Superior temporal gyrus (tissue), 1 donor: ENCODE measurements around the gene TLX1.

Source experiments
- DNase-seq: peaks from one replicate; pipeline ENCODE4 v3.0.0-alpha.2; 2016; ENCODE audit errors: extremely low spot score

Gene TLX1

DNA sequence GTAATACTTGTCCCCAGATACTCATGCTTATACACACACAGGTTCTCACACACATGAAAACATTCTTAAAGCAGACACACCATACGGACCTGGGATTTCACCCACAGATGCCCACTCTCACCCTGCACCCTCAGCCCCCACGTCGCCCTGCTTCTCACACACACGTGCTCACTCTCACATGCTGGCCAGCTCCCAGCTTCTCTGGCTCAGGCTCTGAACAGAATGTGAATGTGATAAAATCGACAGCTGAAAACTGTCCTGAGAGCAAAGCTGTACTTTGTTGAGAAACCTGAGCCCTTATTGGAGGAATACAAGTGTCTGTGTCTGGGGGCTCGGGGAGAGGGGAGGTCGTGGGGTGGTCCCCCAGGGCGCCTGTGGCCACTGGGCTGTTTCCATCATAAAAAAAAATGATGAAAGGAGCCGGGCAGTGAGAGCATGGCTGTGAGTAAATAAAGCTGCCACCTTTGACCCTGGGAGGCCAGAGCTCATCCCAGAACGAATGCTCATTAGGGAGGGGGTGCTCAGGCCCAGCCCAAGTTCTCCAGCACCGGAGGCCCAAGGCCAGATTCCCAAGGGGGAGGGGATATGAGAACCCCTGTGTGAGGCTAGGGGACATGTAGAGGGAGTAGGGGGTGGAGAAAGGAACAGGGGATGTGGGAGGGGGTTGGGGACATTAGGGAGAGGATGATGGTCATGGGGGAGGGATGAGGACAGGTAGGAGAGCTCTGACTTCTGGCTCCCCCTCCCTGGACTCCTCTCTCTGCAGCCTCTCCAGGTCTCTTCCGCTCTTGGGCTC, 18.1 kb upstream of the TLX1 start:
- DNase-seq = no peak

DNA sequence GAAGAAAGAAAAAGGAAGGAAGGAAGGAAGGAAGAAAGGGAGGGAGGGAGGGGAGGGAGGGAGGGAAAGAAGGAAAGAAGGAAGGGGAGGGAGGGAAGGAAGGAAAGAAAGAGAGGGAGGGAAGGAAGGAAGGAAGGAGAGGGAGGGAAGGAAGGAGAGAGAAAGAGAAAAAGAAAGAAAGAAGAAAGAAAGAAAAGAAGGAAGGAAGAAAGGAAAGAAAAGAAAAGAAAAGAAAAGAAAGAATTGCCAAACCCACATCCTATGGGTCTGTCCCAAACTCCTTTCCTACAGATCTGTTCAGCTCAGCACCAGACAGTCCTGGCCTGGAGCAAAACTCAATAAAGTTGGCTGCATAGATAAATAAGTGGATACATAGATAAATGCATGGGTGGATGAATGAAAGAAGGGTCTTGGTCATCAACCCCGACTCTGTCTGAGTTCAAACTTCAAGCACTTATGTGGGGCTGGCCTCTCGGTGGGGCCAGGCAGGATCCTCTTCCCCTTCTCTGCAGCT, 17.2 kb upstream of the TLX1 start:
- no peak for DNase-seq

DNA sequence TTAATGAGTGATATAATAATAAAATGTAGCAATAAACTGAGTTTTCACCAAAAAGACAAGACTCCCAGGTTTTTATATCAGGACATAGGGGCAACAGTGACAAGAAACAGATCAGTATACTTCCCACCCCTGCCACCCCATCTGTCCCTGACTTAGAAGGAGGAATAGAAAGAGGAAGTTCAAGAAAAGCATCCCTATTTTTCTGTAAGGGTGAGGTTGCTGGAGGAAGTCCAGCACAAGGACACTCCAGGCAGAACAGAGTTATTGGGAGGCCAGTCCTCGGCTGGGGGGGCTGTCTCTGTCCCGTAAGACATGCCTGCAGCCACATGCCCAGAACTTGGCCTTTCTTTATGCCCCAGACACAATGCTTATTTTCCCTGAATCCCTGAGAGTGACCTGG, 16.5 kb upstream of the TLX1 start:
- no peak for DNase-seq

DNA sequence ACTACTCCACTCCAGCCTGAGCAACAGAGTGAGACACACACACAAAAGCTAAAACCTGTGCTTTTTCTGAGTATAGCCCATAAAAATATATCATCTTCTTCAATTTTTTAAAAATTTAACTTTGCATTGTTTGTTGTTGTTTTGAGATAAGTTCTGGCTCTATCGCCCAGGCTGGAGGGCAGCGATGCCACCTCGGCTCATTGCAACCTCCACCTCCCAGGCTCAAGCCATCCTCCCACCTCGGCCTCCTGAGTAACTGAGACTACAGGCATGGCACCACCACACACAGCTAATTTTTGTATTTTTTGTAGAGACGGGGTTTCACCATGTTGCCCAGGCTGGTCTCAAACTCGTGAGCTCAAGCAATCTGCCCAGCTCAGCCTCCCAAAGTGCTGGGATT, 14.3 kb upstream of the TLX1 start:
- DNase-seq = no peak

DNA sequence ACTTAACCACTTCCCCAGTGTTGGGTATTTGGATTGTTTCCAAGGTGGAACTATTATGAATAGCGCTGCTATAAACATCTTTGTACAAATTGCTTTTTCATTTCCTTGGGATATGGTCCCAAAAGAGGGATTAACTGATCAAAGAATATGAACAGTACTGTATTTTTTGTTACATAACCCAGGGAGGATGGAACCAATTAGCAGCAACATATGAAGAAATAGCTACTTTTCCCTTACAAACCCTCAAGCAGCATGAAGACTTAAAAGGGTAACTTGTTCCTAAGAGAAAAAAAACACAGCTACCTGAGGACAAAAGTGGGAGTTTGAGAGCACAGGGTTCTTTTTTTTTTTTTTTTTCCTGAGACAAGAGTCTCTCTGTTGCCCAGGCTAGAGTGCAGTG, 13.1 kb upstream of the TLX1 start:
- DNase-seq = no peak

DNA sequence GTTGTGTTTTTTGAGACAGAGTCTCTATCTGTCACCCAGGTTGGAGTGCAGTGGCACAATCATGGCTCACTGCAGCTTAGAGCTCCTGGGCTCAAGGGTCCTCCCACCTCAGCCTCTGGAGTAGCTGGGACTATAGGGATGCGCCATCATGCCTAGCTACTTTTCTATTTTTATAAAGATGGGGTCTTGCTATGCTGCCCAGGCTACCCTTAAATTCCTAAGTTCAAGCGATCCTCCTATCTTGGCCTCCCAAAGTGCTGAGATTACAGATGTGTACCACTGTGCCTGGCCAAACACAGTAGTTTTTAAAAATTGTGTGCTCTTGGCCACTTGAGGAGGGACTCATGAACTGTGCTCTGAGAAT, 10.6 kb upstream of the TLX1 start:
- no peak for DNase-seq

DNA sequence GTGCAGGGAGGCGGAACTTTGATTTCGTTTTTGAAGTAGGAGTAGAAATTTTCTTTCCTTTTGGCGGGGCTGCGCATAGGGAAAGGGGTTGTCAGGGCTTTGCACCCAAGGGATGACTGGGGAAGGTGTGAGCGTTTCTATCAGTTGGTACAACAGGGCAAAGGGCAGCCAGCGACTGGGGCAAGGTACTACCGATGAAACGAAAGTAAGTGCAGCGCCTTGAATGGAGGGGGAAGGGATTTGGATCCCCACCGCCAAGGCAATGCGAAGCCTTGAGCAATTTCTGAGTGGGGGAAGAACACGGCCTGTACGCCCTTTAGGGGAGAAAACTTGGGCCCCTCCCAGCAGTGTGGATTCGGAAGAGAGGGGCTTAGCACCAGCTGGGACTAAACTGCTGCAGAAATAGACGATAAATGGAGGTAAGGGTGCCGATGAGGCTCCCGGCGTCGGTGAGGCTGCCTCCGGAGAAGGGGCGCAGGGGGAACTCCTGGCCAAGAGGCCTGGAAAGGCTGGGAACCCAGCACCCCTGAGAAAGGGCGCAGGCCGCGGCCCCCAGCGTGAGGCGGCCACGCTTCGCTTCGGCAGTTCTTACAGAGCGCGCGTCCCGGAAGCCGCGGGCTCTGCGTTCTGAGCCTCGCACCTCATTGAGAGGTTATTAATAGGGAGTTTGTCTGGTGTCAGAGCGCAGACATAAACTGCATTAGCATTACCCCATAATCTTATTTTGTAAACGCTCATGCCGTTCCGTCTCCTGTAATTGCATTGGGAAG, 10.0 kb upstream of the TLX1 start:
- DNase-seq = no peak

DNA sequence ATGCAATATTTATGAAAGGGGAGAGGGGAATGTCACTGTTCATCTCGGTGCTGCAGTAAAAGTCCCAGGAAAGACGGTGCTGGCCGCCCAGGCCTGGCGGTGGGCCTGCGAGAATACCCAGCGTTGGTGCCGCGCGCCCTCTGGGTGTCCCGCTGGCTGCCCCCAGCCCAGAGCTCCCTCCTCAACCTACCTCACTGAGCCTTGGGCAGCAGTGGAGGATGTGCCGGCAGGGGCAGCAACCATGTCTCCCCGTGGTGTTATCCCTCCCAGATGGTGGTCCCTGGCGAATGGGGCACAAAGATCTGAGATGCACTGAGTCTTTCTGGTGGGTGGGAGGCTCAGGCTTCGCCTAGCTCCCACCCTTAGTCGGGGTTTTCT, 9.5 kb upstream of the TLX1 start:
- DNase-seq = no peak

DNA sequence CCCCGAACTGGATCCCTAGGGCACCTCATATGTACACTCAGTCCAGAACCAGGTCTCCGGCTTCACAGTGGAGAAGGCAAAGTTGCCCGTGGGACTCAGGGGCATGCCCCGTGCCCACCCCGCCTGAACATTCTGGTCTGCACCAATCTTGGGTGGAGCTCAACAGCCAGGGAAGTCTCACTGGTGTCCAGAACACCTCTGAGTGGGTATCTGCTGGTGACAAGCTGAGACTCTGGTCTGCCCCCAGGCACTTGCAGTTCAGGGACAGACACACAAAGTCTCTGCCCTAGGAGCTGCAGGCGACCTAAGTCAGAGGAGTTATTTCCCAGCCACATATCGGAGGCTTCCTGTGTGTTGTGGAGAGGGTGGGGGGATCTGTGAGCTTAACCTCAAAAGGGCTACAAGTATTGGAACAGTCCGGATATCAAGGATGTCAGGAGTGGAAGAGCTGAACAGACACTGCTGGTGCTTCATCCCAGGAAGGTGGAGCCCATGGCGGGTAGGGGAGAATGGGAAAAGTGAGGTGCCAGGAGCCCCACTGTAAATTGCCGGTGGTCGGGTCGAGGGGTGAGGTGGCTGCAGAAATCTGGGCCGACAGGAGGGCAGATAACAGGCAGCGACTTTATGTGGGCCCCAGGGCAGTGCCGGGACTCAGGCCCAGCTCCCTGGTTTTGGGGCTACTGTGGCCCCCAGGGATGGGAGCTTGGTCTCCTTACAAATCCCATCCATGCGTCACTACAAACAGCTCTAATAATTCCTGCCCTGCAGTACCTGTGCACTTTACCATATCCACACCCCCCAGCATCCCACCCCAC, 8.6 kb upstream of the TLX1 start:
- DNase-seq = no peak

DNA sequence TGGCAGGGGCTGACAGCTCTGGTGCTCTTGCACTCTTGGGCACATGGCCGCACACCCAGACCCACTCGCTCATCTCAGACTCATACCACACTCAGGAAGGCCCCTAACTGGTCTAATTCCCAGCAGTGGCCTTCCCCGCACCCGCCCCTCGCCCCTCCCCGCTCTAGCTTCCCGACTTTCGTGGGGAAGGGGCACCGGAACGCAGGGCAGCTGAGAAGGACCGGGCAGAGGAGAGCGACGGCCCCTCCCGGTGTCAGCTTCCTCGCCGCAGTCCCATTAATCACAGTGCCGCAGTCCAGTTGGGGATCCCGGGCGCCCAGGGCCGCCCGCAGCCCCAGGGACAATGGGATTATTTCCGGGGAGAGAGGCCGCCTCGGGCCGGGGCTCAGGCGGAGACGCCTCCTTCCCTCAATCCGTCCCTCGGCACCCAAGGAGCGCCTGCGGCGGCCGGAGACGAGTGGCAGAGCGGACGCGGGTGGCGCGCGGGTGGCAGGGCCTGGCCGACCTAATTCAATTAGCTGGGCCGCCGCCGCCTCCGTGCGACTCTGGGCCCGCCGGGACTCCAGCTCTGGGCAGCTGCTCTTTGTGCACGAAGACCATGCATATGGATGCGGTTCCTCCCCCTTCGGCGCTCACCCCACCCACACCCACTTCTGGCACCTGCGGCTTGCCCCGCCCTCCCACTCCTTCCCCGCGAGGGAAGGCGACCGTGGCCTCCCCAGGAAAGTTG, 7.8 kb upstream of the TLX1 start:
- no peak for DNase-seq

DNA sequence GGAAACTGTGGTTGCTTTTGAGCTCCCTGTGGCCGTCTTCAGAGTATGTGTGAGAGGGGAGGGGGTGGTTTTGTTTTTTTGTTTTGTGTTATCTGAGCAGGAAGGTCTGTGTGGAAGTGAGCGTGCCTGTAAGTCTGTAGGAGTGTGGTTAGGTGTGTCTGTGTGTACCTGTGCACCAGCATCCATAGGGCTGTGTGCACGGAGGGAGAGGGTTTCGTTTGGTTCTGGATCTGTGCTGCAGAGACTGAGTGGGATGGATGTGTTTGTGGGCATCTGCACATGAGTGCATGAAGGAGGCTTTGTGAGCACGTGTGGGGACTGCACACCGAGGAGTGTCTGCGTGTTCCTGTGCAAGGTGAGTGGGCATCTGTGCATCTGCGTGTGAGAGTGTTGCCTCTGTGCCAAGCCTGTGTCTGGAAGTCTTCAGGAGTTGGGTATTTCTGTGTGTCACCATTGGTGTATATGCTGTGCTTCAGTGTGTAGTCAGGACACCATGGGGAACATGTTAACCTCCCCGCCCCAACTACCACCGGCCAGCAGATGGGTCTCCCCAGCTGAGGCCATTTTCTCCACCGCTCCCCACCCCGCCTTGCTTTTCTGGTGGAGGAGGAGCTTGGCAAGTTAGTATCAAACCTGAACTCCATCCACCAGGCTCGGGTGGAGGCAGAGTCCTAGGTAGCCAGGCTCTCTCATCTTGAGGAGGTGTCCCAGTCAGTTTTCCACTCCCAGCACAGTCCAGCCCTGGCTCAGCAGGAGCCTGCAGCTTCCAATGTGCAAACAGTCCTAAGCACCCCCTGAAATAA, 7.1 kb upstream of the TLX1 start:
- no peak for DNase-seq

DNA sequence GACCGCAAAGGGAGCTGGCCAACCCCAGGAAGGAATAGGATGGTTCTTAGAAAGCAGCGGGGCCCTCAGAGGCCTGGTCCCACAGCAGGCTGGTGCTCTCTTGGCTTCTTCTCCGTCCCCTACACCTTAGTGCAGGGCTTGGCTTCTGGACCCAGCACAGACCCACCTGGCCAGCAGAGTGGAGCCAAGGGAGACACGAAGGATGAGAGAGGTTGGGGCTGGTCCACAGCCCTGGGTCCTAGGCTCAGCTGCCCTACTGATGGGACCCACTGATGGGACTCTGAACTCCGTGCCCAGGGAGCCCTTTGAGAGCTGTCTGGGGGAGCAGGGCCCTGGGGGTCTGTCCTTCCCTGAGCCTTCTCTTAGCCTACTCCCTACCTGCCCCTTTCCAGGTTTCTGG, 6.2 kb upstream of the TLX1 start:
- DNase-seq = no peak

DNA sequence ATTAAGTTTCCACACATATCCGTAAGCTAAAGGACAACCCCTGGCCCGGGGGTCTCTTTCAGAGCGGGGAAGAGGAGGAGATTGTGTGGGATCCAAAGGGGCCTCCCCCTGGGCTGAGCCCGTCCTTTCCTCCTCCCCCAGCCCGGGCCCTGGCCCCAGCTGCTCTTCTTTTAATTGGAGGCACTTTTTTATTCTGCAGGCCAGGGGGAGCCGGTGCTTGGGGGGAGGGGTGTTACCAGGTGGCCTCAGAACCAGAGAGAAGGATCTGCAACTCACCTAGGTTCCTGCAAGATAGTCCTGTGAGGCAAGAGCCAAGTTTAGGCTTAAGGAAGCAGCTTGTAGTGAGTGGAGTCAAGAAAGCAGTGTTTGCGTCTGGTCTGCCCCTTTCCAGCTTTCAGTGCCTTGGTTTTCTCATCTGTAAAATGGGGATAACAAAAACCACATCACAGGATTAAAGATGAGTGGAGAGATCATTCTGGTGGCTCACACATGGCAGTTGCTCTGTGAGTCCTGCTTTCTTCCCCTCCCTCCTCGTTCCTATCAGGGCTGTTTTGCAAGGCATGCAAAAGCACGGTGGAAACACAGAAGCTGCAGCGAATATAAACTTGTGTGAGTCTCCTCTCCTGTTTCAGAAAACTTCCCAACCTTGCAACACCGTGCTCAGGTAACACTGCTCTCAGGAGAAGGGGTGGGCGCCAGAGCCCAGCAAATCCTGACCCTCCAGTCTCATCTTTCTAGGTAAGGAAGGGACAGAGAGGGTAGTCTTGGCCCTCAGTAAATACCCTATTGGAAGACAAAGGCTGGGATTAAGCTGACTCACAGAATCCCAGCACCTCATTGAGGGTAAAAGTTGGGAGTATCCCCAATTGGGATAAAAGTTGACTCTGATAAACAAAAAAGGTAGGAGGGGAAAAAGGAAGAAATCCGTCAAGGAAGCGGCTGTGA, 4.1 kb upstream of the TLX1 start:
- no peak for DNase-seq

DNA sequence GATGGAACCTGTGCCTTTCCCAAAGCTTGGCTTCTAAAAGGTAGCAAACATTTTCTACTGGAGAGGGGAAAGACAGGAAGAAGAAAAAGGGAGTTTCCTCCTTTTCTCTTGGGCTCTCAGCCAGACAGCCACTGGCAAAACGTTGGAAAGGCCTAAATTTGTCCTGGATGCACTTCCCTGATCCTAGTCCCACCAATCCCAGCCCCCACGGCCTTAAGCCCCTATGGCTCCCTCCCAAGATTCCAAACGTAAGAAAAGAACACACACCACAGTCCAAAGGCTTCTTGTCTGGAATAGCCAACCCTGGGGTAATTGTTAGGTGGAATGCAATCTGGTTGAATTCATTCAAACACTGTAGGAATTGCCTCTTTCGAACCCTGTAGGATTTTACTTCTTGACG, 959 bp upstream of the TLX1 start:
- DNase-seq = no peak

DNA sequence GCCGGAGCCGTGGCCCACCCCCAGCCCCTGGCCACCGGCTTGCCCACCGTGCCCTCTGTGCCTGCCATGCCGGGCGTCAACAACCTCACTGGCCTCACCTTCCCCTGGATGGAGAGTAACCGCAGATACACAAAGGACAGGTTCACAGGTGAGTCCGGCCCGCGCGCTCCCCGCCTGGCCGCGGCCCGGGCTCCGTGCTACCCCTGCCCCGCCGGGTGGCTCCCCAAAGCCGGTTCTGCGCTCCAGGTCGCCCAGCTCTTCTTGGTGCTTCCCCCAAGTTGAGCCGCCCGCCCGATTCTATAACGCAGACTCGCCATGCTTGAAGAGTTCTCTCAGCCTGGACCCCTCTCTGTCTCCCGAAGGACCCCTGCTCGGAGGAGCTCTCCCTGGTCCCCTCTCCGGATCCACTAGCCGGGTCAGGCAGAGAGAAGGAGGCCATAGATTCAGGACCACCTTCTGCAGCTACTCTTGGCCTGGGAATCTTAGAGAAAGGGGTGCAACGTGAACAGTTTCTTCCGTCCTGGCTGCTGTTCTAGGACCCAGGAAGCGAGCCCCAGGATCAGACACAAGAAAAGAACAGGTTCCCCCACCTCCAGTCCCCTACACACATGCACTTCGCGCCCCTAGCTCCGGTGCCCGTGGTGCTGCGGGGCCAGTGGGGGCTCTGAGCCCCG, 999 bp downstream of the TLX1 start:
- DNase-seq = no peak

DNA sequence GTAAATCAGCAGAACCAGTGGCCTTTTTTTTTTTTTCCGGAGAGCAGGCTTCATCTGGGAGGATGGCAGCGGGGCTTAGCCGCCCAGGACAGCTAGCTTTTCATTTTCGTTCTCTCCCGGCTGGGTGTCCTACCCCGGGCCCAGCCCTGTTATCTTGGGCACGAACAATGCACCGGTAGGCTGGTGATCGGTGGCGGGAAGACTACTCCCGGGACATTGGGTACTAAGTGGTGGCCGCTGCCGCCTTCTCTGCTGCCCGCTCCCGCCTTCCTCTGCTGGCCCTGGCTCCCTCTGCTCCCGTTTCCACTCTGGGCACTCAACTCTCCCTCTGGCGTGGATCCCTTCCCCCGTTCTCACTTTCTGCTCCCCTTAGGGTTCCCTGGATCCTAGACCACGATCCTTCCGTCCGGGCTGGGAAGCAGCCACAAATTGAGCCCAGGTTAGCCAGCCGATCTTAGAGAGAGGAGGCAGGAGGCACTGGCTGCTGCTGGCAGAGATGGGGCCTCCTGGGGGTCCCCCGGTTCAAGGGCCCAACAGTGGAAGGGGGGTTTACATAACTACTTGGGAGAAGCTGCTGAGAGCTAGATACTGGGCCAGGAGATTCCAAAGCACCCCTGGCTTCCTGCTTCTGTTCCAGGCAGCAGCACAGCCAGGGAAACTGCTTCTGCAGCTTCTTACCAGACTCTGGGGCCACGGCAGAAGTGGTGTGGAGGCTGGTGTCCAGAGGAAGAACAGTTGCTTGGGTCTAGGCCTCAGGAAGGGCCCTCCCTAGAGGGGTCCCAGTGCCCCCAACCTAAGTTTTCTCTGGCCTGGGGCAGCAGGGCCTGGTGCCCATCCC, 1.8 kb downstream of the TLX1 start:
- no peak for DNase-seq

DNA sequence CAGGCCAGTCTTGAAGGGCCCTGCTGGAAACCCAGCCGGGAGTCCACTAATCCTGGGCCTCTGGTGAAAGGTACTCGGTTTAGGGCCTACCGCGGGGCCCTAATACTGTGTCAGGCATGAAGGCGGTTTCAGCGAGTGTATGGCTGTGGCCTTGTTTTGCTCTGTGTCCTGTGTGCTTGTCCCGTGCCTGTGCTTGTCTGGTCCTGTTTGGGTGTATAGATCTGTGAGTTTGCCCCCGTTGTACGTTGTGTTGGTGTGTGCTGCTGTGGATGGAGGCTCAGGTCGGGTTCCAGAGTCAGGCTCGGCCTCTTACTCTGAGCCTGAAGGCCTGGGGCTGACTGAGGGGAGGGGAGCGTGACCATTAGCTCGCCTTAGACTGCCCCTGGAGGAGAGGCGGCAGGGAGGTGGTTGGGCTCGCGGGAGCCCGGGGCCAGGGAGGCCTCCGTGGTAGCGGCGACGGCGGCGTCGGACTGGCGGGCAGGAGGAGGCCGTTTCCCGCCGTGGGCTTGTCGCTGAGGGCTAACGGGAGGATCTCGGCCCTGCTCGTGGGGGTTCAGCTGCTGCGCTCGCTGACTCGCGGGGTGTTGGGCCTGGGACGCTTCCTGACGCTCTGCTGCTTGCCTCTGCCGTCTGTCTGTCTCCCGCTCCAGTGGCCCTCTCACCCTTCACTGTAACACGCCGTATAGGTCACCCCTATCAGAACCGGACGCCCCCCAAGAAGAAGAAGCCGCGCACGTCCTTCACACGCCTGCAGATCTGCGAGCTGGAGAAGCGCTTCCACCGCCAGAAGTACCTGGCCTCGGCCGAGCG, 2.6 kb downstream of the TLX1 start:
- DNase-seq = no peak
